ENCODE results near the gene CLN3.
A peak's percentile ranks its signal among the peaks of the same experiment; 100 is the strongest.
"Not testable (repeated sequence)": the region's sequence is repeated elsewhere in the genome, so short reads cannot be mapped to it uniquely, and the experiment has no call there.

Gene CLN3

GRCh38 chr16:28491970-28492474 is at the start of gene CLN3:
Gene CLN3, minus strand, starts transcription at chr16:28492074. Its CDS starts 315 bp downstream, at chr16:28491759.
- peak; percentile 97 for DNase-seq

- no peak for DNase-seq
Measured at GRCh38 chr16:28540346-28540745, 48.5 kb upstream of the CLN3 start.

GRCh38 chr16:28538733-28539596 is 47.1 kb upstream of the CLN3 start, which contains the start of gene NUPR1:
Gene NUPR1, minus strand, starts transcription at chr16:28538974. Its CDS starts 67 bp downstream, at chr16:28538907.
- no peak for DNase-seq

GRCh38 chr16:28537964-28538732 is 46.3 kb upstream of the CLN3 start:
- no peak for DNase-seq

GRCh38 chr16:28537076-28537475 is 45.2 kb upstream of the CLN3 start:
- no peak for DNase-seq

GRCh38 chr16:28534542-28535373 is 42.9 kb upstream of the CLN3 start:
- peak; percentile 99 for DNase-seq

- DNase-seq, result no peak
Measured at GRCh38 chr16:28532940-28533647, 41.2 kb upstream of the CLN3 start.

GRCh38 chr16:28531777-28532744 is 40.2 kb upstream of the CLN3 start:
- no peak for DNase-seq

- no peak for DNase-seq
Measured at GRCh38 chr16:28529124-28529523, 37.2 kb upstream of the CLN3 start.

GRCh38 chr16:28528463-28528867 is 36.6 kb upstream of the CLN3 start:
- DNase-seq, result no peak

GRCh38 chr16:28527985-28528384 is 36.1 kb upstream of the CLN3 start:
- no peak for DNase-seq

- not testable (repeated sequence) for DNase-seq
Measured at GRCh38 chr16:28527100-28527785, 35.4 kb upstream of the CLN3 start.

- no peak for DNase-seq
Measured at GRCh38 chr16:28526201-28527099, 34.6 kb upstream of the CLN3 start.

- DNase-seq, result peak; percentile 70
Measured at GRCh38 chr16:28524681-28525171, 32.9 kb upstream of the CLN3 start.

GRCh38 chr16:28522792-28523191 is 30.9 kb upstream of the CLN3 start:
- DNase-seq, result no peak

GRCh38 chr16:28521436-28521835 is 29.6 kb upstream of the CLN3 start:
- DNase-seq, result no peak

GRCh38 chr16:28520672-28521071 is 28.8 kb upstream of the CLN3 start:
- no peak for DNase-seq

- no peak for DNase-seq
Measured at GRCh38 chr16:28514246-28514645, 22.4 kb upstream of the CLN3 start.

All from MV-4-11 (cell line).